Thyroid gland (tissue), 4 donors: ENCODE measurements around the gene DFFB. TPM values are rescaled to one million over a fixed set of nuclear protein-coding genes. Genes with fewer than 3 reads are reported as not detected.

Experiments
- DNase-seq, 2 donors: peaks; one replicate each; pipeline ENCODE4 v3.0.0-alpha.2; 2019
- H3K27ac ChIP-seq, 3 donors: fragments of 200-600 bp; sonication (generic); 1 replicate in 2 of 3; 2 replicates in 1 of 3; pipeline ENCODE4 v1.5.1; 2016 to 2019; ENCODE audit warnings: mild to moderate bottlenecking in 1 of 3, moderate library complexity in 1 of 3
- H3K27me3 ChIP-seq: fragments of 200-600 bp; sonication (generic); one replicate; pipeline ENCODE4 v1.5.1; 2019
- H3K36me3 ChIP-seq, 2 donors: fragments of 200-600 bp; sonication (generic); one replicate each; pipeline ENCODE4 v1.5.1; 2016 to 2019
- H3K4me1 ChIP-seq, 2 donors: fragments of 200-600 bp; sonication (generic); one replicate each; pipeline ENCODE4 v1.5.1; 2017 to 2019
- H3K4me3 ChIP-seq, 3 donors: fragments of 200-600 bp; sonication (generic); replicated peaks in 1 of 3; 1 replicate in 2 of 3; 2 replicates in 1 of 3; pipeline ENCODE4 v1.5.1; 2016; ENCODE audit warnings: mild to moderate bottlenecking in 1 of 3
- H3K9me3 ChIP-seq: fragments of 200-600 bp; sonication (generic); one replicate; pipeline ENCODE4 v1.5.1; 2017
- POLR2A ChIP-seq, 2 donors: fragments of 450-650 bp; IDR thresholded peaks; one replicate each; pipeline ENCODE4 v1.6.1; 2017; ENCODE audit warnings: antibody characterized with exemption in 2 of 2, mild to moderate bottlenecking in 2 of 2, moderate library complexity in 1 of 2
- WGBS, 2 donors: methylation state at CpG; one replicate each; pipeline ENCODE4 v1.1.5; 2017; 5-methylcytosine and 5-hydroxymethylcytosine counted together
- intact Hi-C: fragments of 100-400 bp; cut with DNase I; formaldehyde crosslinking; loops from one replicate; pipeline ENCODE4 v1.15.1; 2023
- total RNA-seq, 4 donors: library from RNA; depleted of rRNA; stranded (reverse); fragments of >200 nt; gene quantifications; one replicate each; pipeline ENCODE4 v1.2.3, GENCODE V29; 2016
- TF ChIP-seq, protein P1 (sequence below), 6 experiments: fragments of 200-600 bp in 3 of 6; fragments of 450-650 bp in 3 of 6; sonication (generic) in 3 of 6; IDR thresholded peaks; one replicate each; pipeline ENCODE4 v1.5.1; 2016 to 2019; ENCODE audit warnings: antibody characterized with exemption in 6 of 6, mild to moderate bottlenecking in 2 of 6, inconsistent platforms in 1 of 6, moderate library complexity in 1 of 6

Gene DFFB
- total RNA-seq, 4 donors from 2014 or later: 5.1 to 8.6 (median 6.8) TPM

DNA sequence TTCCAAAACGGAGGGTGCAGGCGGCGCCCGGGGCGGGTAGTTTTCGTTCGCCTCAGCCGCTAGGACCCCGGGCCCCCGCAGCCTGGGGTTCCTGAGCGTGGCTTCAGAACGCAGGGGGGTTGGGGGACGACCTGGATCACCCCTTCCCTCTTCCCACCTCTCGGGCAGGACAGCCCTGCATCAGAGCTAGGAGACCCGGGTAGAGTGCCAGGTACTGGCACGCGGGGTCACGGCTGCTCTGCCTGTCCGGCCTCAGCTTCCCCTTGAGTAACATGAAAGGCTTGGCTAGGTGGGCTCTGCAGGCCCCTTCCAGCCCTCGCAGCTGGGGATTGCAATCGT lies 484 bp downstream of the DFFB start:
- Histone ChIP-seq H3K27me3 (no peaks in the 10 kb centered on the region), H3K36me3 (no peaks in the 10 kb centered on the region), H3K4me3 (peak overlapping the region; percentile 56 to 89 (median 64)), H3K27ac (peak overlapping the region; percentile 60 to 72 (median 63)), H3K9me3 (no peaks in the 10 kb centered on the region), H3K4me1 (peaks cover 18 to 23% of the 10 kb centered on the region in 2 donors)
- TF ChIP-seq, protein P1, sequence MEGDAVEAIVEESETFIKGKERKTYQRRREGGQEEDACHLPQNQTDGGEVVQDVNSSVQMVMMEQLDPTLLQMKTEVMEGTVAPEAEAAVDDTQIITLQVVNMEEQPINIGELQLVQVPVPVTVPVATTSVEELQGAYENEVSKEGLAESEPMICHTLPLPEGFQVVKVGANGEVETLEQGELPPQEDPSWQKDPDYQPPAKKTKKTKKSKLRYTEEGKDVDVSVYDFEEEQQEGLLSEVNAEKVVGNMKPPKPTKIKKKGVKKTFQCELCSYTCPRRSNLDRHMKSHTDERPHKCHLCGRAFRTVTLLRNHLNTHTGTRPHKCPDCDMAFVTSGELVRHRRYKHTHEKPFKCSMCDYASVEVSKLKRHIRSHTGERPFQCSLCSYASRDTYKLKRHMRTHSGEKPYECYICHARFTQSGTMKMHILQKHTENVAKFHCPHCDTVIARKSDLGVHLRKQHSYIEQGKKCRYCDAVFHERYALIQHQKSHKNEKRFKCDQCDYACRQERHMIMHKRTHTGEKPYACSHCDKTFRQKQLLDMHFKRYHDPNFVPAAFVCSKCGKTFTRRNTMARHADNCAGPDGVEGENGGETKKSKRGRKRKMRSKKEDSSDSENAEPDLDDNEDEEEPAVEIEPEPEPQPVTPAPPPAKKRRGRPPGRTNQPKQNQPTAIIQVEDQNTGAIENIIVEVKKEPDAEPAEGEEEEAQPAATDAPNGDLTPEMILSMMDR (IDR thresholded peaks at IDR 0.05): no peak
- TF ChIP-seq POLR2A (IDR thresholded peaks at IDR 0.05): no peak
- intact Hi-C loops: loop anchor here (5.0 kb wide), 1 partner anchor 40 kb away; no protein-coding TSS in a partner anchor
- DNase-seq: no peak
- WGBS, 2 donors: 6 to 35% methylated on average over 5 to 9 of the region's 21 CpGs

DNA sequence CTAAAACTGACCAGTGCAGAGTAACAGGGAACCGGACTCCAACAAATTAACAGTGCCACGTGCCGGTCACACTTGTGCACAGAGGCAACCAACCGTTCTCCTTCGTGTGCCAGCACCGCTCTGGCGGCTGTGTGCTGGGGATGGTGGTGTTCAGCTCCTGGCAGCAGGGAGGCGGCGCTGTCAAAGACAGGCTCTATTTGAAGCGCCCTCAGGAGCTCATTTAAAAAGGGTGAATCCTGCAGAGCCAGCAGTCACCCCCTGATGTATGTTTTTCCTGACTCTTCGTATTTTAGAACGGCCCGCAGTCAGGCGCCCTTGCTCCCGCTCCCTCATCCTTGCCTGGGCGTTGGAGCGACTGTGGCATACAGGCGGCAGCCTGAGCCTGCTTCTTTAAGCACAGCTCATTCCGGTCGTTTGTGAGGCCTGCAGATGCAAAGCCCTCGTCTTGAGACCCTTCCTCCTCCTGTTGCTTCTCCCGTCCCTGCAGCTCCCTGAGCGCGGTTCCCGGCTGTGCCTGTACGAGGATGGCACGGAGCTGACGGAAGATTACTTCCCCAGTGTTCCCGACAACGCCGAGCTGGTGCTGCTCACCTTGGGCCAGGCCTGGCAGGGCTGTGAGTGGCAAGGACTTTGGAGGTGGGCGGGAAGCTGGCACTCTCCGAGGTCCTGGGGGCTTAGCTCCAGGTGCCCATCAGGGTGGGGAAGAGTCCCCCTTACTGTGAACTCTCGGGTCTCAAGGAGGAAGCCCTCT lies 1.1 kb downstream of the DFFB start:
- H3K4me1 ChIP-seq: peaks cover 18 to 23% of the 10 kb centered on the region in 2 donors
- 54 to 69% methylated on average over 30 to 32 of the region's 34 CpGs for WGBS, 2 donors
- DNase-seq: peak; percentile 62 to 67
- TF ChIP-seq, protein P1 (IDR thresholded peaks at IDR 0.05): peak in 2 of 6 experiments; percentile 2 to 20
- TF ChIP-seq POLR2A (IDR thresholded peaks at IDR 0.05): no peak
- H3K27ac ChIP-seq: peak overlapping the region in 1 of 3 donors; percentile 63
- intact Hi-C loops: loop anchor here (5.0 kb wide), 1 partner anchor 39 kb away; no protein-coding TSS in a partner anchor
- H3K36me3 ChIP-seq: no peaks in the 10 kb centered on the region
- H3K9me3 ChIP-seq: no peaks in the 10 kb centered on the region
- peak overlapping the region in 1 of 3 donors; percentile 56 for H3K4me3 ChIP-seq
- no peaks in the 10 kb centered on the region for H3K27me3 ChIP-seq

DNA sequence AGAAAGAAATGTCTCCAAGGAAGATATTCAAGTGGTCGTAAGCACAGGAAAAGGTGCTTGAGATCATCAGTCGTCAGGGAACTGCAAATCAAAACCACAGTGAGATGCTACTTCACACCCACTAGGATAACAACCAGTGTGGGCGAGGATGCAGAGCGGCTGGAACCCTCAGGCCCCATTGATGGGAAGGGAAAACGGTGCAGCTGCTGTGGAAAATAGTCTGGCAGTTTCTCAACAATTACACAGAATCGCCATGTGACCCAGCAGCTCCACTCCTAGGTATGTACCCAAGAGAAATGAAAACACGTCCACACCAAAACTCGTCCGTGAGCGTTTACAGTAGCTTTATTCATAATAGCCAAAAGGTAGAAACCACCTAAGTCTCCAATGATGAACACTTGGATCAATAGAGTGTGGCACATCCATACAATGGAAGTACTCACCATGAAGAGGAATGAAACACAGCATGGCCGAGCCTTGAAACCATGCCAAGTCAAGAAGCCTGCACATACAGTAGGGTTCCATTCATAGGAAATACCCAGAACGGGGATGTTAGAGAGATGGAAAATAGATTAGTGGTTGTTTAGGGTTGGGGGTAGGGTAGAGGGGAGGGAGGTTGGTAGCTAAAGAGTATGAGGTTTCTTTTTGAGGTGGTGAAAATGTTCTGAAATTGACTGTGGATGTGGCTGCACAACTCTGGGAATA lies 6.1 kb downstream of the DFFB start:
- intact Hi-C loops: no loop called here
- peaks cover 4 to 6% of the 10 kb centered on the region in 2 donors for H3K4me1 ChIP-seq
- H3K9me3 ChIP-seq: no peaks in the 10 kb centered on the region
- 83 to 84% methylated on average over 12 of the region's 12 CpGs for WGBS, 2 donors
- peaks cover 0 to 8% of the 10 kb centered on the region in 2 donors for H3K36me3 ChIP-seq
- no peak overlapping the region for H3K4me3 ChIP-seq
- H3K27ac ChIP-seq: no peak overlapping the region
- TF ChIP-seq, protein P1 (IDR thresholded peaks at IDR 0.05): no peak
- TF ChIP-seq POLR2A (IDR thresholded peaks at IDR 0.05): no peak
- no peaks in the 10 kb centered on the region for H3K27me3 ChIP-seq
- no peak for DNase-seq

GRCh38 chr1:3864884-3865283 lies 7.6 kb downstream of the DFFB start:
- H3K36me3 ChIP-seq: peaks cover 6 to 16% of the 10 kb centered on the region in 2 donors
- no peaks in the 10 kb centered on the region for H3K4me1 ChIP-seq
- TF ChIP-seq, protein P1 (IDR thresholded peaks at IDR 0.05): no peak
- no peak for TF ChIP-seq POLR2A (IDR thresholded peaks at IDR 0.05)
- no peak for DNase-seq
- H3K4me3 ChIP-seq: no peak overlapping the region
- intact Hi-C loops: no loop called here
- H3K27me3 ChIP-seq: no peaks in the 10 kb centered on the region
- H3K27ac ChIP-seq: no peak overlapping the region
- 84 to 95% methylated on average over 6 of the region's 6 CpGs for WGBS, 2 donors
- H3K9me3 ChIP-seq: no peaks in the 10 kb centered on the region
